ENCODE measurements around the gene NPHS2. TPM values are rescaled to one million over a fixed set of nuclear protein-coding genes. Genes with fewer than 3 reads are reported as not detected.
A peak's percentile ranks its signal among the peaks of the same experiment; 100 is the strongest.

NPHS2 gene
- total and polyA plus RNA-seq, 2 donors (not counting 3 experiments of a cell fraction or from before 2014, with no cell fraction given), result not detected

DNA sequence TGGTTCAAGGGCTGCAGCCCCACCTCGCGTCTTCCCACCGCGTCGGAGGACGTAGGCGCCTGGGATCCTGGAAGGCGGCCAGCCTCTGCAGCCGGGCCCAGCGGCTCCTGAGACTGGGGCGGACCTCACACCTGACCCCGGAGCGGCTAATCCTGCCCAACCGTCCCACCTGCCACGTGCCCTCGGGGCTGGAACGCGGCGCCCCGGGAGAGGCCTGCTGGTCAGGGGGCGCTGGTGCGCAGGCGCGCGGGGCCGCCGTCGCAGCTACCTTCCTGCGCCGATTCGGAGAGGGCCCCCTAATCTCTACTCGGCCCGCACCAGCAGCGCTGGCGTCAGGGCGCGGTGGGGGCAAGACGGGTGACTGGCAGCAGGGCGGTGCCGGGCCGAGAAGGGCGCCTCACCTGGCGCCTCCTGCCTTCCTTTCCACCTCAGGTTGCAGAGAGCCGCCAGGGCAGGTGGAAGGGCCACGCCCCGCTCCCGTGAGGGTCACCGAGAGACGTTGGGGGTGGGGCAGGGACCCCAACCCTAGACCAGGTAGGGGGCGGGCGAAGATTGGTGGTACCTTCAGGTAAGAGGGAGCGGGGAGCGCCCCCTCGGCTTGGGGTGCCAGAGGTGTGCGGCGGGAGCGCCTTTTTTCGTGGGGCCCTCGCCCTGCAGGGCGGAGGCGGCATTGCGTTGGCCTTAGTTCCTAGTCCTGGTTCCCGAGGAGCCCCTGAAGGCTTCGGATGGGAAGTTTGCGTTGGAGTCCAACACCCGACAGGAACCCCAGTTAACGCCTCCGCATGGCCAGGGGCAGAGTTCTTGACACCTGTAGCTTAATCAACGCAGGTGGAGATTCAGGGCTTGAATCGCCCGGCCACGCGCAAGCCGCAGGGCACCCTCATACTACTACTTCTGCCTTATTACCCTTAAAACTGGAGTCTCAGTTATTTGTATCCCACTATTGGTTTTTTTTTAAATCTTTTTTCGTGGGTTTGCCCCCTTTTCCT lies 16.1 kb upstream of the NPHS2 start, which contains the start of gene TDRD5:
TDRD5 (plus strand) TSS at position 241 of the 989 bp plus-strand sequence. CDS start 784 bp downstream, outside the sequence.
- CTCF ChIA-PET, result interaction anchor here (1.1 kb wide), 1 partner anchor 8 kb away, joined by 3 read pairs; no protein-coding TSS in a partner anchor
- Histone ChIP-seq H3K4me1 (ENCODE audit: control insufficient read depth, extremely low read depth, insufficient read depth, low read length) (no peaks in the 10 kb centered on the region), H3K27ac (ENCODE audit: insufficient read depth, low read depth, low read length) (no peak within 1 kb of the TSS), H3K27me3 (ENCODE audit: control insufficient read depth in 2 of 2, insufficient read depth in 2 of 2, low read length in 2 of 2) (peaks cover 30 to 31% of the 10 kb centered on the region in 2 experiments), H3K9ac (replicated peaks; ENCODE audit: extremely low read depth, insufficient read depth, low read length) (no peak within 1 kb of the TSS), H3K79me2 (ENCODE audit: control insufficient read depth, insufficient read depth, low read length) (no peaks in the 10 kb centered on the region), H3K9me3 (replicated peaks; ENCODE audit: control insufficient read depth, insufficient read depth, low read length) (no peaks in the 10 kb centered on the region), H4K20me1 (replicated peaks; ENCODE audit: control insufficient read depth, extremely low read depth, insufficient read depth, low read length) (no peaks in the 10 kb centered on the region), H3K4me2 (ENCODE audit: insufficient read depth, low read length) (no peak within 1 kb of the TSS), H3K4me3 (replicated peaks in 1 of 3; ENCODE audit: insufficient read depth in 1 of 3, low read depth in 1 of 3, low read length in 3 of 3) (no peak within 1 kb of the TSS), H3K9me1 (replicated peaks; ENCODE audit: control insufficient read depth, extremely low read depth, insufficient read depth, low read length) (no peaks in the 10 kb centered on the region), H2AFZ (ENCODE audit: low read depth, low read length) (peak within 1 kb of the TSS; percentile 10), H3K36me3 (ENCODE audit: control insufficient read depth in 2 of 2, extremely low read depth in 1 of 2, insufficient read depth in 2 of 2, low read length in 2 of 2) (no peaks in the 10 kb centered on the region)
- FAIRE-seq, result no peak
- no TSS peak for BruUV-seq (replicated peaks)
- dilution Hi-C loops (cut with MboI; ENCODE audit: extremely low pct_ligation_motif_present, low sequenced_read_pairs) (no loop called here), intact Hi-C loops (cut with micrococcal nuclease) (loop anchor here (10.0 kb wide), 1 partner anchor 223 kb away; no protein-coding TSS in a partner anchor)
- no peak for DNase-seq (ENCODE audit: low read depth, low spot score)
- TF ChIP-seq, protein P1, sequence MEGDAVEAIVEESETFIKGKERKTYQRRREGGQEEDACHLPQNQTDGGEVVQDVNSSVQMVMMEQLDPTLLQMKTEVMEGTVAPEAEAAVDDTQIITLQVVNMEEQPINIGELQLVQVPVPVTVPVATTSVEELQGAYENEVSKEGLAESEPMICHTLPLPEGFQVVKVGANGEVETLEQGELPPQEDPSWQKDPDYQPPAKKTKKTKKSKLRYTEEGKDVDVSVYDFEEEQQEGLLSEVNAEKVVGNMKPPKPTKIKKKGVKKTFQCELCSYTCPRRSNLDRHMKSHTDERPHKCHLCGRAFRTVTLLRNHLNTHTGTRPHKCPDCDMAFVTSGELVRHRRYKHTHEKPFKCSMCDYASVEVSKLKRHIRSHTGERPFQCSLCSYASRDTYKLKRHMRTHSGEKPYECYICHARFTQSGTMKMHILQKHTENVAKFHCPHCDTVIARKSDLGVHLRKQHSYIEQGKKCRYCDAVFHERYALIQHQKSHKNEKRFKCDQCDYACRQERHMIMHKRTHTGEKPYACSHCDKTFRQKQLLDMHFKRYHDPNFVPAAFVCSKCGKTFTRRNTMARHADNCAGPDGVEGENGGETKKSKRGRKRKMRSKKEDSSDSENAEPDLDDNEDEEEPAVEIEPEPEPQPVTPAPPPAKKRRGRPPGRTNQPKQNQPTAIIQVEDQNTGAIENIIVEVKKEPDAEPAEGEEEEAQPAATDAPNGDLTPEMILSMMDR (IDR thresholded peaks at IDR 0.05; ENCODE audit: extremely low read depth in 1 of 2, insufficient read depth in 1 of 2, low read depth in 1 of 2, low read length in 2 of 2), result no peak
- TF ChIP-seq POLR2AphosphoS5 (IDR thresholded peaks at IDR 0.05; ENCODE audit: insufficient read depth, low read depth, low read length), result no peak
- no peak for TF ChIP-seq JUN (IDR thresholded peaks at IDR 0.05; ENCODE audit: borderline replicate concordance, insufficient read depth, insufficient read length, low read depth)
- no peak for TF ChIP-seq GATA2 (IDR thresholded peaks at IDR 0.05; ENCODE audit: insufficient read depth, insufficient read length, low read depth, low read length)
- TF ChIP-seq POLR2A (IDR thresholded peaks at IDR 0.05; ENCODE audit: low read depth, low read length), result no peak
- TF ChIP-seq FOS (IDR thresholded peaks at IDR 0.05; ENCODE audit: borderline replicate concordance, insufficient read depth, low read length), result no peak
- TF ChIP-seq EZH2 (IDR thresholded peaks at IDR 0.05; ENCODE audit: borderline replicate concordance, low read depth, low read length, severe bottlenecking), result peak; percentile 67
- TF ChIP-seq, protein P2, sequence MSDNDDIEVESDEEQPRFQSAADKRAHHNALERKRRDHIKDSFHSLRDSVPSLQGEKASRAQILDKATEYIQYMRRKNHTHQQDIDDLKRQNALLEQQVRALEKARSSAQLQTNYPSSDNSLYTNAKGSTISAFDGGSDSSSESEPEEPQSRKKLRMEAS (IDR thresholded peaks at IDR 0.05; ENCODE audit: insufficient read depth, insufficient read length), result no peak
- POLR2A ChIA-PET, result no interaction called here
